Mesendoderm (in vitro differentiated cells): ENCODE measurements around the gene CNOT6L. TPM values are rescaled to one million over a fixed set of nuclear protein-coding genes. Genes with fewer than 3 reads are reported as not detected.
"Not testable (repeated sequence)": the region's sequence is repeated elsewhere in the genome, so short reads cannot be mapped to it uniquely, and the experiment has no call there.

ENCODE experiments used
- DNase-seq: peaks from one replicate; pipeline ENCODE4 v3.0.0; 2013
- H2AK5ac ChIP-seq: 2 replicates; pipeline ENCODE4 v1.6.1; 2013; ENCODE audit warnings: low read length, inconsistent platforms
- H2BK120ac ChIP-seq: 2 replicates; pipeline ENCODE4 v1.6.1; 2013; ENCODE audit warnings: low read depth, mild to moderate bottlenecking, low read length, moderate library complexity, mixed read lengths
- H2BK15ac ChIP-seq: replicated peaks from 2 replicates; pipeline ENCODE4 v1.6.1; 2013; ENCODE audit warnings: low read depth, mild to moderate bottlenecking, moderate library complexity
- H2BK5ac ChIP-seq: 2 replicates; pipeline ENCODE4 v1.6.1; 2013; ENCODE audit warnings: low read length, inconsistent platforms
- H3K18ac ChIP-seq: 2 replicates; pipeline ENCODE4 v1.6.1; 2013; ENCODE audit warnings: mild to moderate bottlenecking, low read length, mixed read lengths
- H3K23ac ChIP-seq: one replicate; pipeline ENCODE4 v1.6.1; 2013; ENCODE audit warnings: low read length
- H3K27ac ChIP-seq: 2 replicates; pipeline ENCODE4 v1.5.1; 2013; ENCODE audit warnings: low read depth, mild to moderate bottlenecking, inconsistent platforms, low read length, moderate library complexity
- H3K27me3 ChIP-seq: 2 replicates; pipeline ENCODE4 v1.6.1; 2013; ENCODE audit warnings: low read length, control low read depth, mild to moderate bottlenecking, inconsistent platforms; ENCODE audit not compliant: insufficient read depth, poor library complexity
- H3K36me3 ChIP-seq: 2 replicates; pipeline ENCODE4 v1.6.1; 2013; ENCODE audit warnings: low read length, inconsistent platforms; ENCODE audit not compliant: control insufficient read depth, insufficient read depth
- H3K4ac ChIP-seq: one replicate; pipeline ENCODE4 v1.6.1; 2013; ENCODE audit warnings: low read depth, mild to moderate bottlenecking, low read length, moderate library complexity
- H3K4me1 ChIP-seq: 2 replicates; pipeline ENCODE4 v1.6.1; 2013; ENCODE audit warnings: low read depth, low read length, inconsistent platforms; ENCODE audit not compliant: control insufficient read depth
- H3K4me2 ChIP-seq: 2 replicates; pipeline ENCODE4 v1.6.1; 2013; ENCODE audit warnings: low read length
- H3K4me3 ChIP-seq: 2 replicates; pipeline ENCODE4 v1.5.1; 2013; ENCODE audit warnings: mild to moderate bottlenecking, low read length
- H3K56ac ChIP-seq: one replicate; pipeline ENCODE4 v1.6.1; 2013; ENCODE audit warnings: low read length
- H3K79me1 ChIP-seq: 2 replicates; pipeline ENCODE4 v1.6.1; 2013; ENCODE audit warnings: low read length, inconsistent platforms
- H3K79me2 ChIP-seq: 2 replicates; pipeline ENCODE4 v1.6.1; 2013; ENCODE audit warnings: mild to moderate bottlenecking, low read length; ENCODE audit not compliant: control insufficient read depth, insufficient read depth
- H3K9ac ChIP-seq: 2 replicates; pipeline ENCODE4 v1.6.1; 2013; ENCODE audit warnings: low read length, inconsistent platforms
- H4K5ac ChIP-seq: one replicate; pipeline ENCODE4 v1.6.1; 2013; ENCODE audit warnings: low read length
- H4K8ac ChIP-seq: one replicate; pipeline ENCODE4 v1.6.1; 2013; ENCODE audit warnings: low read depth, mild to moderate bottlenecking, control low read depth, low read length, moderate library complexity
- WGBS: extraction: QIAGEN DNeasy Blood & Tissue Kit; methylation state at CpG from one replicate; pipeline ENCODE4 v1.1.7; 2013; ENCODE audit warnings: low lambda C conversion rate, missing lambda C conversion rate; ENCODE audit not compliant: insufficient coverage; ENCODE audit errors: extremely low coverage; 5-methylcytosine and 5-hydroxymethylcytosine counted together
- polyA plus RNA-seq, 2 experiments: library from polyadenylated mRNA; stranded (reverse); fragments of 200-250 nt; gene quantifications; one replicate each; pipeline ENCODE4 v1.2.3, GENCODE V29; 2013

Gene CNOT6L
- polyA plus RNA-seq (2013, experiment 1 of 2) = 5.1 TPM
- 5.0 TPM for polyA plus RNA-seq (2013, experiment 2 of 2)

GRCh38 chr4:77818602-77819403 is at the start of gene CNOT6L:
CNOT6L (minus strand) TSS chr4:77819368; CDS start chr4:77819308, 60 bp downstream.
- Histone ChIP-seq H4K8ac (no peak within 1 kb of the TSS), H3K23ac (peak within 1 kb of the TSS; percentile 94), H3K4me2 (peak within 1 kb of the TSS; percentile 92), H3K9ac (peak within 1 kb of the TSS; percentile 84), H2BK5ac (no peak within 1 kb of the TSS), H2BK15ac (no peak within 1 kb of the TSS), H3K4ac (no peak within 1 kb of the TSS), H3K27me3 (no peaks in the 10 kb centered on the region), H3K79me2 (no peaks in the 10 kb centered on the region), H3K79me1 (peaks cover 2% of the 10 kb centered on the region), H4K5ac (no peak within 1 kb of the TSS), H3K56ac (peak within 1 kb of the TSS; percentile 93), H3K27ac (peak within 1 kb of the TSS; percentile 85), H3K18ac (peak within 1 kb of the TSS; percentile 19), H2AK5ac (no peak within 1 kb of the TSS), H3K4me3 (peak within 1 kb of the TSS; percentile 84), H3K36me3 (no peaks in the 10 kb centered on the region), H2BK120ac (no peak within 1 kb of the TSS), H3K4me1 (peaks cover 4% of the 10 kb centered on the region)
- WGBS = no CpG with 5 or more reads among the region's 89 CpGs
- peak; percentile 85 for DNase-seq

GRCh38 chr4:77865259-77865658 is 46.1 kb upstream of the CNOT6L start:
- no peaks in the 10 kb centered on the region for H3K36me3 ChIP-seq
- H4K8ac ChIP-seq = no peak overlapping the region
- no peak overlapping the region for H3K4ac ChIP-seq
- H2BK5ac ChIP-seq = no peak overlapping the region
- H3K27ac ChIP-seq = no peak overlapping the region
- no peak overlapping the region for H2BK120ac ChIP-seq
- H3K79me2 ChIP-seq = peaks cover 8% of the 10 kb centered on the region
- H4K5ac ChIP-seq = no peak overlapping the region
- no peak overlapping the region for H3K23ac ChIP-seq
- H3K4me2 ChIP-seq = no peak overlapping the region
- no peaks in the 10 kb centered on the region for H3K27me3 ChIP-seq
- no peak overlapping the region for H2BK15ac ChIP-seq
- DNase-seq = no peak
- H3K56ac ChIP-seq = no peak overlapping the region
- WGBS = no CpG with 5 or more reads among the region's 3 CpGs
- peaks cover 6% of the 10 kb centered on the region for H3K79me1 ChIP-seq
- no peak overlapping the region for H3K4me3 ChIP-seq
- no peak overlapping the region for H3K18ac ChIP-seq
- no peaks in the 10 kb centered on the region for H3K4me1 ChIP-seq
- H2AK5ac ChIP-seq = no peak overlapping the region
- no peak overlapping the region for H3K9ac ChIP-seq

DNA sequence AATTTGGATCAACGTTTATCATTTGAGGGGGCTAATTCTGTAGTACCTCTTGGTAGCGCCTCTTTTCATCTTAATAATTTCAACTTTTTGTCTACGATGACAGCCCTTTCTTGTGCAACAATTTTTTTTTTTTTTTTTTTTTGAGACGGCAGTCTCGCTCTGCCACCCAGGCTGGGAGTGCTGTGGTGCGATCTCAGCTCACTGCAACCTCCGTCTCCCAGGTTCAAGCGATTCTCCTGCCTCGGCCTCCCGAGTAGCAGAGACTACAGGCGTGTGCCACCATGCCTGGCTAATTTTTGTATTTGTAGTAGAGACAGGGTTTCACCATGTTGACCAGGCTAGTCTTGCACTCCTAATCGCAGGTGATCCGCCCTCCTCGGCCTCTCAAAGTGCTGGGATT is 44.2 kb upstream of the CNOT6L start:
- WGBS = no CpG with 5 or more reads among the region's 14 CpGs
- not testable (repeated sequence) for H2BK5ac ChIP-seq, H3K36me3 ChIP-seq, H3K27ac ChIP-seq, H3K4ac ChIP-seq, H2BK15ac ChIP-seq, H3K18ac ChIP-seq, H4K8ac ChIP-seq, H4K5ac ChIP-seq, H3K79me2 ChIP-seq, H3K27me3 ChIP-seq, H3K4me1 ChIP-seq, H2BK120ac ChIP-seq, H3K23ac ChIP-seq, DNase-seq, H3K79me1 ChIP-seq, H2AK5ac ChIP-seq
- H3K9ac ChIP-seq = peak overlapping the region; percentile 93
- peak overlapping the region; percentile 99 for H3K4me3 ChIP-seq
- H3K4me2 ChIP-seq = peak overlapping the region; percentile 68
- peak overlapping the region; percentile 97 for H3K56ac ChIP-seq

GRCh38 chr4:77862478-77863216 is 43.5 kb upstream of the CNOT6L start, which contains the start of gene MRPL1:
MRPL1 (plus strand) TSS chr4:77862830; CDS start chr4:77862849, 19 bp downstream.
- no peak within 1 kb of the TSS for H2BK15ac ChIP-seq
- H3K4ac ChIP-seq = peak within 1 kb of the TSS; percentile 57
- H3K79me2 ChIP-seq = peaks cover 5% of the 10 kb centered on the region
- peak within 1 kb of the TSS; percentile 99 for H3K4me3 ChIP-seq
- peak within 1 kb of the TSS; percentile 97 for H3K56ac ChIP-seq
- H2BK120ac ChIP-seq = no peak within 1 kb of the TSS
- peak; percentile 97 for DNase-seq
- H3K4me1 ChIP-seq = no peaks in the 10 kb centered on the region
- H3K9ac ChIP-seq = peak within 1 kb of the TSS; percentile 93
- no peak within 1 kb of the TSS for H2AK5ac ChIP-seq
- no peaks in the 10 kb centered on the region for H3K27me3 ChIP-seq
- H3K23ac ChIP-seq = peak within 1 kb of the TSS; percentile 1
- H3K79me1 ChIP-seq = peaks cover 4% of the 10 kb centered on the region
- H3K4me2 ChIP-seq = peak within 1 kb of the TSS; percentile 73
- peak within 1 kb of the TSS; percentile 75 for H3K27ac ChIP-seq
- peak within 1 kb of the TSS; percentile 97 for H4K5ac ChIP-seq
- H4K8ac ChIP-seq = peak within 1 kb of the TSS; percentile 76
- WGBS = no CpG with 5 or more reads among the region's 33 CpGs
- H3K36me3 ChIP-seq = no peaks in the 10 kb centered on the region
- H2BK5ac ChIP-seq = peak within 1 kb of the TSS; percentile 73
- peak within 1 kb of the TSS; percentile 39 for H3K18ac ChIP-seq

- Histone ChIP-seq H4K5ac (no peak overlapping the region), H3K18ac (no peak overlapping the region), H2BK5ac (no peak overlapping the region), H2BK120ac (no peak overlapping the region), H3K56ac (no peak overlapping the region), H3K27ac (no peak overlapping the region), H3K4me1 (no peaks in the 10 kb centered on the region), H3K4ac (no peak overlapping the region), H3K4me2 (no peak overlapping the region), H3K27me3 (no peaks in the 10 kb centered on the region), H2AK5ac (no peak overlapping the region), H3K4me3 (no peak overlapping the region), H3K23ac (no peak overlapping the region), H3K79me1 (peaks cover 4% of the 10 kb centered on the region), H4K8ac (no peak overlapping the region), H3K36me3 (no peaks in the 10 kb centered on the region), H3K79me2 (peaks cover 5% of the 10 kb centered on the region), H2BK15ac (no peak overlapping the region), H3K9ac (no peak overlapping the region)
- no CpG with 5 or more reads among the region's 1 CpG for WGBS
- peak; percentile 4 for DNase-seq
These were observed 42.3 kb upstream of the CNOT6L start for GRCh38 chr4:77861495-77861894.
